ENCODE data around the gene CENPP. TPM values are rescaled to one million over a fixed set of nuclear protein-coding genes. Genes with fewer than 3 reads are reported as not detected.

CENPP gene
- 26.9 and 27.2 TPM in 2 replicates for total RNA-seq

DNA sequence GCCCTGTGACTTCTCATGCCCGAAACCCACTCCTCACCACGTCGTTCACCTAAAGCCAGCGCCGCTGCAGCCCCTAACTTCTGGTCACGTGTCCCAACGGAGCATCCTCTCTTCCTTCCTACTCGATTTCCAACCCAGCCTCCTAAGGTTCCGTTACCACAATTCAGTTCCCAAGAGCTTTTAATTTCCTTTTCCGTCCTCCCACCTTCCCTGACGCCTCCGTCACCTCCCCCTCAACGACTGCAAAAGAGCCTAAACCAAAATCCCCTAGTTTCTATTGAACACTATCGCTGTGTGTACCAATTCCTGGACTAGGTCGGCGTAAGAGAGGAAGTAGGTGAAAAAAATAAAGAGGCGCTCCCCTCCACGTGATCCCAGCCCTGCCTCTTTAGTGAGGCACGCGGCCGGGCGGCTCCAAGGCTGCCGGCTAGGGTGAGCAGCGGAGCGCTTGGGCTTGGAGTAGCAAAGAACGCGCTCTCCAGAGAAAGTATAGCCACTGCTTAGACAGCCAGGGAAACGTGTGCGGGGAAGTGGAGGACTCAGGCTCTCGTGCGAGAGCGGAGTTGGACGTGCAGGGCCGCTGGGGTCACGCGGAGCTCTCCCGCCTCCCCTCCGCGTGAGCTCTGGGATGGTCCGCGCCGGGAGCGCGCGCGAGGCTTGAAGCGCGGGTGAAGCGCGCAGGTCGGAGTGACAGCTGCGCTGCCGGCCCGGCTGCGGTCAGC is at the start of gene CENPP, which contains the start of gene NOL8:
CENPP (plus strand) TSS at position 685 of the 722 bp plus-strand sequence.
NOL8 (minus strand) TSS at position 82 of the 722 bp plus-strand sequence. CDS start 1,189 bp downstream, outside the sequence.
- intact Hi-C loops (cut with micrococcal nuclease): loop anchor here (1.0 to 5.0 kb wide), 5 partner anchors 32 to 345 kb away; partner anchors contain the start of genes IARS1, IPPK and SPTLC1

DNA sequence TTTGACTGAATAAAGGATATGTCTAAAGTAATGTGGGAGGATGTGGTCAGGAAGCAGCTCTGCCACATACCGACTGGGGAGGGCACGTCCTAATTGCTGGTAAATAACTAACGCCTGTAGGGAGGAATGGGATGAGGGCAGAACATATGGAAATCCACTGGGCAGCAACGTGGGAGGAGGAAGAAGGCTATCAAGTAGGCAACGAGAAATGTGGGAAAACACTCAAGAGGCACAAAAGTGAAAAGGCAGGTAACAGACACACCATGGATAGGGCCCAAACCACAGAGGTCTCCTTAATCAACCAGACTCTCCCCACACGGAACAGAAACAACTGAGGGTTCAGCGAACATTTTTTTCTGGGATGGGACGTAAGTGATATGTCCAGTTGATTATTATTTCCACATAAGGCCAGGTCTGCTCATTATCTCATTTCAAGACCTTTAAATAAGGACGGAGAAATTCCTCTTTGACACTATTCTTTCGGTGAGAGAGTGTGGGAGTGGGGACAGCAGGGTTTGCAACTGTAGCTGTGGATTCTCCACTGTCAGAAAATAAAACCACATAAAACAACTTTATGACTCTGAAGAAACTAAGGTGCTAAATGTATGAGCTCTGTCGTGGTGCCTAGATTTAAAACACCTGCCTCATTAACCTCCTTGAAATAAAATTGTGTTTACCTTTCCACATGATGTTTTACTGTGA is 49.3 kb upstream of the CENPP start:
- intact Hi-C loops (cut with micrococcal nuclease): no loop called here

DNA sequence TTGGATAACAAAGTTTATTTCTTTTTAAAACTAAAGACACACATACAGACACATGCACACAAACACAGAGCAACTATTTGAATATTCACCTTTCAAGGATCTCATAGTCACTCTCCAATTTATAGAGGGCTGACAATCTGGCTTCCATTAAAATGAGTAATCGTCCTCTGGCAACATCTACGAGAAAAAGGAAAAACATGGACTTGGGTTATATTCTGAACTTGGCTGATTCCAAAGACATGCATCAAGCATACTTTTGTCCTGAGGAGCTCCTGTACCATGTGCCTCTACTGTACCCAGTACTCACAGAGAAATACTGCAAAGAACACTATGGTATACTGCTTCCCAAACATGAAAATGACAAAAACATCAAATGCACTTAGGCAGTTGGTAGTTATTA is 47.6 kb upstream of the CENPP start:
- intact Hi-C loops (cut with micrococcal nuclease): no loop called here

- intact Hi-C loops (cut with micrococcal nuclease): no loop called here
Measured at GRCh38 chr9:92279302-92279701, 46.5 kb upstream of the CENPP start.

DNA sequence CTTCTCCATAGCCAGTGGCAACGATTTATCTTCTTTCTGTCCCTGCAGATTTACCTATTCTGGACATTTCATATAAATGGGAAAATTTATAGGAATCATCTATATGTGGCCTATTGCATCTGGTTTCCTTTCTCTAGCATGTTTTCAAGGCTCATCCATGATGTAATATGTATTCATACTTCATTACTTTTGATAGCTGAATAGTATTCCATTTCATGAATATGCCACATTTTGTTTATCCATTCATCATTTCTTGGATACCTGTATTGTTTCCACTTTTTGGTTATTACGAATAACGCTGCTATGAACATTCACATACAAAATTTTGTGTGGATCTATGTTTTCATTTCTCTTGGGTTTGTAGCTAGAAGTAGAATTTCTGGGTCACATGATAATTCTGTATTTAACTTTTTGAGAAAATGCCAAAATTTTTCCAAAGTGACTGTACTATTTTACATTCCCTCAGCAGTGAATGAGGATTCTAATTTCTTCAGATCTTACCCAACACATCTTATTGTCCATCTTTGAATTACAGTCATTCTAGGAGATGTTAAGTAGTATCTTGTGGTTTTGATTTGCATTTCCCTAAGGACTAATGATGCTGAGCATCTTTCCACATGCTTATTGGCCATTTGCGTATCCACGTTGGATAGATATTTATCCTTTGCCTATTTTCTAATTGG is 35.9 kb upstream of the CENPP start:
- intact Hi-C loops (cut with micrococcal nuclease): loop anchor here (5.0 to 10.0 kb wide), 2 partner anchors 175 to 587 kb away; partner anchors contain the start of genes SPTLC1 and ZNF484

GRCh38 chr9:92290785-92291429 is 34.8 kb upstream of the CENPP start:
- intact Hi-C loops (cut with micrococcal nuclease): loop anchor here (5.0 to 10.0 kb wide), 2 partner anchors 176 to 586 kb away; partner anchors contain the start of genes SPTLC1 and ZNF484

DNA sequence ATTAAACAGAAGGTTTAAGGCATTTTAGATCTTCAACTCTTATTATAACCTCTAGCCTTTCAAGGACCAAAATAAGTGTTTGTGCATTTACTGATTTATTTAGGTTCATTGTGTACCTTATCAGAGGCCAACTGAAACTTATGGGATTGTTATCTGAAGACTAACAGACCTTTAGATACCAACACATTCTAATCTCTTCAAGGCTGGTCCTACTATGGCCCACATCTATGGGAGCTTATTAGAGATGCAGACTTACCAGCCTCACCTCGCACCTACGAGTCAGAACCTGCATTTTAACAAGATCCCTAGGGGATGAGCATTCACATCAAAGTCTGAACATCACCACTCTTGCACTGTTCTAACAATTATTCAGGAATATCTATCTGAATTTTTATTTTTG is 34.2 kb upstream of the CENPP start:
- intact Hi-C loops (cut with micrococcal nuclease): loop anchor here (5.0 to 10.0 kb wide), 2 partner anchors 177 to 586 kb away; partner anchors contain the start of genes SPTLC1 and ZNF484

DNA sequence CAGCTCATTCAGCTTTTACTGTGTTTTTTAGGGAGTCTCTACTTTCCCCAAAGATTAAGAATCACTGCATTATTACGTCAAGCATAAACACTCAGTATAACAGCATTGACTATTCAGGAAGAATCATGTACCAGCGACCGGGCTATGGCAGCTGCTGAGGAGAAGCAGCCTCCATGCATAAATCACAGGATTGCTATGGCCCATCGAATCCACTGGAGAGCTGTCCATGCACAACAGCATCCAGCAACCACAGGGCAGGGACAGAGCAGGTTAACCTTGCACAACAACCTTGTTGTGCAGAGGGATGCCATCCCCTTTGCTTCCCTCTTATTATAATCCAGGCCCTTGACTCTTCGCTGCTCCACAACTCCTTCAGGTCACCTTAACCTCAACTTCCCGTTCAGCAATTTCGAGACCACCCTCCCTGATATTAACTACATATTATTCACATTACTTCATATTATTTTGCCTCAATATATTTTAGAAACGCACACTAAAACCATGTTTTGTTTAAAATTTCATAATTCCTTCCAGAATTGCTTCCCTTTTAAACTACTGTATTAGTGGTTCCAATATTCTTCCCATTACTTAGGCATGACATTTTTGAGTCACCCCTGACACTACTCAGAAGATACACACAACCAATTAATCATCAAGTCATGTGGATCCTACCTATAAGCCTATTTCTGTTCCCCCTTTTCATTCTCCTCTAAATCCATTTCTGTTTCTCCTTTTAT is 33.2 kb upstream of the CENPP start:
- intact Hi-C loops (cut with micrococcal nuclease): loop anchor here (1.0 to 10.0 kb wide), 6 partner anchors 33 to 585 kb away; partner anchors contain the start of genes CENPP, IPPK, NOL8 and SPTLC1

DNA sequence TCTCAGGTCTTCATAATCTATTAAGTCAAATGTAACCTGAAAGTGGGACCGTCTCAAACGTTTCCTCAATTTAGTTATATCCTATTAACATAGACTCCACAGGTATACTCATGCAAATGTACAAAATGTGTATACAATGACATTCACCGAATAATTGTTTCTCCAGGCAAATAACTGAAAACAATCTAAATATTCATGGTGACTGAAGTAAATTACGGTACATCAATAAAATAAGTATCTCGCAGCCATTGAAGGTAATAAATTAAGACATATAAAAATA is 32.7 kb upstream of the CENPP start:
- intact Hi-C loops (cut with micrococcal nuclease): loop anchor here (1.0 to 10.0 kb wide), 6 partner anchors 32 to 584 kb away; partner anchors contain the start of genes CENPP, IPPK, NOL8 and SPTLC1

GRCh38 chr9:92293452-92294296 is 32.1 kb upstream of the CENPP start, which contains the start of gene IARS1:
Gene IARS1, minus strand, starts transcription at chr9:92293697. Its CDS starts 4,278 bp downstream, at chr9:92289419.
- intact Hi-C loops (cut with micrococcal nuclease): loop anchor here (1.0 to 10.0 kb wide), 6 partner anchors 32 to 584 kb away; partner anchors contain the start of genes CENPP, IPPK, NOL8 and SPTLC1

DNA sequence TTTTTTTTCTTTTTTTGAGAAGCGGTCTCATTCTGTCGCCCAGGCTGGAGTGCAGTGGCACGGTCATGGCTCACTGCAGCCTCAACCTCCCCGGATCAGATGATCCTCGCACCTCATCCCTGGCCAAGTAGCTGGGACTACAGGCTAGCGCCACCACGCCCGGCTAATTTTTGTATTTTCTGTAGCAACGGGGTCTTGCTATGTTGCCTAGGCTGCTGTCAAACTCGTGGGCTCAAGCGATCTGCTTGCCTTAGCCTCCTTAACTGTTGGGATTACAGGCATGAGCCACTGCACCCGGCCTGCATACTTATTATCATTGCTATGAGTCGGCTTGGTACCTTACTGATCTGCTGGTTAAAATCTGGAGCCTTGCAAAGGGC is 31.5 kb upstream of the CENPP start:
- intact Hi-C loops (cut with micrococcal nuclease): loop anchor here (5.0 to 10.0 kb wide), 2 partner anchors 179 to 583 kb away; partner anchors contain the start of genes SPTLC1 and ZNF484

DNA sequence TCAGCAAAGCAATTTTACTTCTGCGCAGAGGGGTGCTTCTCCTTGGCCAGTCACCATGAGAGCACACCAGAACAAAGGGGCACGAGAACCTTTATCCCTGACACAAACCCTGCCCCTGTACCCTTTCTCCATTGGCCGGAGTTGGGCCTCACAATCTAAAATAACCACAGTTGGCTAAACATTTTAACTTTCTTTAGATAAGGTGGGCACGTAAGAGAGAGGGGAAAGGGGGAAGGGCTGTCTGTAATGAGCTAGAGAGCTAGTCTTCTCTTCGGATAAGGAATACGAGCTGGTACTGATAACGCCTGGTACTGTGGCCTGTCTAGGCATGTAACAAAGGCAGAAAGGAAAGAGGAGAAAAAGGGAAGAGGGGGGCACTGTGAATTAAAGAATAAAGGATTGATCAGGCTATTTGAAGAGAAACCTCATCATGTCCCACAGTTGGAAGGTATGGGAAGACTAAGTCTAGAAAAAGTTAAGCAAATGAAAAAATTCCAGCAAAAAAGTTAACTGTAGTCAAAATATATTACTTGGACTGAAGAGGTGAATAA is 30.4 kb upstream of the CENPP start:
- intact Hi-C loops (cut with micrococcal nuclease): loop anchor here (10.0 kb wide), 1 partner anchor 181 kb away; the partner anchor contains the start of gene SPTLC1

GRCh38 chr9:92295827-92296258 is 29.9 kb upstream of the CENPP start:
- intact Hi-C loops (cut with micrococcal nuclease): loop anchor here (10.0 kb wide), 1 partner anchor 181 kb away; the partner anchor contains the start of gene SPTLC1

GRCh38 chr9:92297611-92298010 is 28.1 kb upstream of the CENPP start:
- intact Hi-C loops (cut with micrococcal nuclease): loop anchor here (10.0 kb wide), 1 partner anchor 183 kb away; the partner anchor contains the start of gene SPTLC1

DNA sequence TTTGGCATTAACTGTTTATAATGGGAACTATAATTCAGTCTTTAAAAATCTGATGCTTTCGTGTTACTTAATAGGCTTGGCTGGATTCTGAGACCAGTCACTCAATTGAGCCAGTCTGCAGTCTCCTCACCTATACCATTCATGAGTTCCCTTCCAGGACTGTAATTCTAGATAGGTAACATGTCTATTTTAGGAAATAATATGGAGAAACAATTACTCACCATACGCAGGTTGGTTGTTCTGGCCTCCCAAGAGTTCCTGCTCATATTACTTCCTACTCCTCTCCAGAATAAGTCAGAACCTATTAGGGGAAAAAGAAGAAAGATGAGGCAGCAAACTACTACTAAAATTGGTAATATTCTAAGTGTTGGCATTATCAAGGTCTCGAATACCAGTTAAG is 27.7 kb upstream of the CENPP start:
- intact Hi-C loops (cut with micrococcal nuclease): loop anchor here (10.0 kb wide), 1 partner anchor 183 kb away; the partner anchor contains the start of gene SPTLC1

DNA sequence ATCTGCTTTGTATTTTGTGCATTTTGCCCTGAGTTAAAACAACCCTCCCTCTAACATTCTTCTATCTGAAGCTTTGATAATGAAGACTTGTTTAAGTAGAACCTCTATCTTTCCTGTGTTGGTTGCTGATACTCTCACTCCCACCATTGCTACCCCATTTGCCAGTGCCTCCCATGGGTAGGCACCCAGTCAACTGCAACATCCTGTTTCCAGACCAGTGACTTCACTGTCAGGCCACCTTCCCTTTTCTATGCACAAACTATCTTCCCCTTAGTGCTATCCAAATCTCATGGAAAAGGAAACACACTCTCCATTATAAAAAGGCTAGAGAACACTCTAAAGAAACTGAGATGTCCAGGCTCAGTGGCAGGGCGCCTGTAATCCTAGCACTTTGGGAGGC is 26.6 kb upstream of the CENPP start:
- intact Hi-C loops (cut with micrococcal nuclease): loop anchor here (10.0 kb wide), 1 partner anchor 184 kb away; the partner anchor contains the start of gene SPTLC1

GRCh38 chr9:92300936-92301335 is 24.8 kb upstream of the CENPP start:
- intact Hi-C loops (cut with micrococcal nuclease): no loop called here

DNA sequence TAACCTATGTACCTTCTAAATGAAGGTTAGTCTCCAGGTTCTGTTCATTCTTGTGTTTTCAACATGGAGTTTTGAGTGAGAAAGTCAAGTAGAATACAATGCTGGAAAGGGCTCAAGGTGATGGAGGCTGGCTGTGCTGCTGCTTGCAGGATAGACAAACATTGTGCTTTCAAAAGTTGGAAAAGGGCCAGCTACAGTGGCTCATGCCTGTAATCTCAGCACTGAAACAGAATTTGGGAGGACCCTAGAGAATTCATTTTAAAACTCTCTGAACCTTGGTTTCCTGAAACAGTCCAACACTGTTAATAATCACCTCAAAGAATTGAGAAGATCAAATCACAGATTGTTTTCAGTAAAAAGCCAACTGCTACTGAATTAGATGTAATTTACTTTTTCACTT is 16.9 kb upstream of the CENPP start:
- intact Hi-C loops (cut with micrococcal nuclease): no loop called here
